Mesenchymal stem cell (in vitro differentiated cells and primary cell): ENCODE results near the gene RTRAF.

Source experiments
- DNase-seq: peaks from one replicate; pipeline ENCODE4 v3.0.0-alpha.2; 2013
- H2AFZ ChIP-seq: one replicate; pipeline ENCODE4 v1.6.1; 2013; ENCODE audit warnings: low read depth, mild to moderate bottlenecking, control low read depth, inconsistent platforms, low read length, moderate library complexity
- H2AK5ac ChIP-seq: 2 replicates; pipeline ENCODE4 v1.6.1; 2013; ENCODE audit warnings: low read length, moderate library complexity, mild to moderate bottlenecking, inconsistent platforms; ENCODE audit not compliant: severe bottlenecking
- H2BK120ac ChIP-seq: one replicate; pipeline ENCODE4 v1.6.1; 2013; ENCODE audit warnings: low read depth, mild to moderate bottlenecking, inconsistent platforms, low read length, moderate library complexity
- H2BK12ac ChIP-seq, 2 experiments: one replicate each; pipeline ENCODE4 v1.6.1; 2013; ENCODE audit warnings: inconsistent platforms in 2 of 2, low read length in 2 of 2, mild to moderate bottlenecking in 2 of 2, moderate library complexity in 2 of 2, control low read depth in 1 of 2
- H2BK15ac ChIP-seq: one replicate; pipeline ENCODE4 v1.6.1; 2013; ENCODE audit warnings: mild to moderate bottlenecking, low read depth, inconsistent platforms; ENCODE audit not compliant: poor library complexity, severe bottlenecking
- H2BK5ac ChIP-seq: 2 replicates; pipeline ENCODE4 v1.6.1; 2013; ENCODE audit warnings: low read depth, mild to moderate bottlenecking, low read length, control low read depth, inconsistent platforms; ENCODE audit not compliant: poor library complexity, severe bottlenecking
- H3K14ac ChIP-seq, 2 experiments: one replicate each; pipeline ENCODE4 v1.6.1; 2013; ENCODE audit warnings: inconsistent platforms in 2 of 2, low read length in 2 of 2, control low read depth in 1 of 2, mild to moderate bottlenecking in 1 of 2, moderate library complexity in 1 of 2
- H3K18ac ChIP-seq, 2 experiments: one replicate each; pipeline ENCODE4 v1.6.1; 2013; ENCODE audit warnings: inconsistent platforms in 2 of 2, low read length in 2 of 2, control low read depth in 1 of 2, low read depth in 1 of 2, mild to moderate bottlenecking in 1 of 2
- H3K23ac ChIP-seq, 2 experiments: one replicate each; pipeline ENCODE4 v1.6.1; 2013; ENCODE audit warnings: inconsistent platforms in 2 of 2, low read length in 2 of 2, mild to moderate bottlenecking in 2 of 2, moderate library complexity in 2 of 2, control low read depth in 1 of 2
- H3K27ac ChIP-seq: 2 replicates; pipeline ENCODE4 v1.5.1; 2013; ENCODE audit warnings: mild to moderate bottlenecking, moderate library complexity, low read length, control low read depth, inconsistent platforms; ENCODE audit not compliant: poor library complexity, severe bottlenecking
- H3K27me3 ChIP-seq, 2 experiments: 2 replicates each; pipeline versions ENCODE4 v1.6.1 to v1.7.0; 2013; ENCODE audit warnings: low read length in 2 of 2, mild to moderate bottlenecking in 2 of 2, moderate library complexity in 2 of 2, control low read depth in 1 of 2, inconsistent platforms in 1 of 2; ENCODE audit not compliant: control insufficient read depth in 1 of 2, insufficient read depth in 1 of 2
- H3K36me3 ChIP-seq, 2 experiments: 2 replicates each; pipeline versions ENCODE4 v1.6.1 to v1.7.0; 2013; ENCODE audit warnings: low read length in 2 of 2, control low read depth in 1 of 2, inconsistent platforms in 1 of 2, low read depth in 1 of 2, mild to moderate bottlenecking in 1 of 2; ENCODE audit not compliant: insufficient read depth in 2 of 2, control insufficient read depth in 1 of 2
- H3K4ac ChIP-seq, 2 experiments: one replicate each; pipeline ENCODE4 v1.6.1; 2013; ENCODE audit warnings: inconsistent platforms in 2 of 2, low read length in 2 of 2, mild to moderate bottlenecking in 2 of 2, moderate library complexity in 2 of 2, control low read depth in 1 of 2, low read depth in 1 of 2
- H3K4me1 ChIP-seq: 2 replicates; pipeline ENCODE4 v1.6.1; 2013; ENCODE audit warnings: low read depth, low read length, control low read depth; ENCODE audit not compliant: control insufficient read depth, insufficient read depth
- H3K4me2 ChIP-seq: 2 replicates; pipeline ENCODE4 v1.6.1; 2013; ENCODE audit warnings: low read length, mild to moderate bottlenecking, inconsistent platforms; ENCODE audit not compliant: poor library complexity, severe bottlenecking
- H3K4me3 ChIP-seq, 2 experiments: 2 replicates each; pipeline versions ENCODE4 v1.5.1 to v1.7.0; 2013; ENCODE audit warnings: low read length in 2 of 2, mild to moderate bottlenecking in 2 of 2, control low read depth in 1 of 2, low read depth in 1 of 2; ENCODE audit not compliant: insufficient read depth in 1 of 2
- H3K79me1 ChIP-seq: replicated peaks from 2 replicates; pipeline ENCODE4 v1.6.1; 2013; ENCODE audit warnings: mild to moderate bottlenecking, control low read depth, low read length, inconsistent platforms; ENCODE audit not compliant: poor library complexity, severe bottlenecking
- H3K9ac ChIP-seq: 2 replicates; pipeline ENCODE4 v1.7.0; 2013; ENCODE audit warnings: mild to moderate bottlenecking, low read length, moderate library complexity
- H3K9me3 ChIP-seq: 2 replicates; pipeline ENCODE4 v1.7.0; 2013; ENCODE audit warnings: mild to moderate bottlenecking, low read length; ENCODE audit not compliant: control insufficient read depth
- H4K8ac ChIP-seq: one replicate; pipeline ENCODE4 v1.6.1; 2013; ENCODE audit warnings: inconsistent platforms, mild to moderate bottlenecking, low read length, moderate library complexity
- H4K91ac ChIP-seq: one replicate; pipeline ENCODE4 v1.6.1; 2013; ENCODE audit warnings: mild to moderate bottlenecking, low read length, inconsistent platforms
- WGBS: methylation state at CpG from one replicate; pipeline ENCODE4 v1.1.7; 2013; ENCODE audit warnings: mixed read lengths; 5-methylcytosine and 5-hydroxymethylcytosine counted together

The RTRAF gene

DNA sequence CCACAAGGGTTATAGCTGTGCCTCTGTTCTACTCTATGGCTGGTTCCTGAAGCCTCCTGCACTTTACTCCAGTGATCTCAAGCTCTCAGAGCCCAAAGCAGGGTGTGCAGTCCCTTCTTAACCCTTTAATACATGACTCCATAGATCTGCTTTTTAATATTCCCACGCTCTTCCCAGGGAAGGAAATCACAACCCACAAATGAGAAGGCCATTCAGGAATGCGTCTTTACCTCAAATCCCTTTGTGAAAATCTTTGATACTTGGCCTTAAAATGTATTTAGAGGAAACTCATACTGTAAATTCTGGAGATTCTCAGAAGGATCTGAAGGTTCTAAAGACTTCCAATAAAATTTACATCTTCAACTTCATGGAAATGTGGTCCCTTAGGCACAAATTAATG, 62.5 kb downstream of the RTRAF start:
- Histone ChIP-seq H2AK5ac (no peak overlapping the region), H3K27me3 (peaks cover 0 to 49% of the 10 kb centered on the region in 2 experiments), H4K8ac (no peak overlapping the region), H2BK120ac (no peak overlapping the region), H4K91ac (no peak overlapping the region), H3K14ac (no peak overlapping the region), H3K9me3 (no peaks in the 10 kb centered on the region), H3K4ac (no peak overlapping the region), H2AFZ (no peak overlapping the region), H3K4me3 (peak overlapping the region in 1 of 2 experiments; percentile 40), H3K27ac (no peak overlapping the region), H2BK12ac (no peak overlapping the region), H2BK5ac (no peak overlapping the region), H3K18ac (peak overlapping the region in 1 of 2 experiments; percentile 78), H3K23ac (no peak overlapping the region), H3K79me1 (no peaks in the 10 kb centered on the region), H2BK15ac (no peak overlapping the region), H3K4me1 (peaks cover 8% of the 10 kb centered on the region), H3K36me3 (peaks cover 0 to 12% of the 10 kb centered on the region in 2 experiments), H3K4me2 (no peak overlapping the region), H3K9ac (peak overlapping the region; percentile 51)
- DNase-seq = peak; percentile 80
- 71% methylated on average over 1 of the region's 2 CpGs for WGBS

DNA sequence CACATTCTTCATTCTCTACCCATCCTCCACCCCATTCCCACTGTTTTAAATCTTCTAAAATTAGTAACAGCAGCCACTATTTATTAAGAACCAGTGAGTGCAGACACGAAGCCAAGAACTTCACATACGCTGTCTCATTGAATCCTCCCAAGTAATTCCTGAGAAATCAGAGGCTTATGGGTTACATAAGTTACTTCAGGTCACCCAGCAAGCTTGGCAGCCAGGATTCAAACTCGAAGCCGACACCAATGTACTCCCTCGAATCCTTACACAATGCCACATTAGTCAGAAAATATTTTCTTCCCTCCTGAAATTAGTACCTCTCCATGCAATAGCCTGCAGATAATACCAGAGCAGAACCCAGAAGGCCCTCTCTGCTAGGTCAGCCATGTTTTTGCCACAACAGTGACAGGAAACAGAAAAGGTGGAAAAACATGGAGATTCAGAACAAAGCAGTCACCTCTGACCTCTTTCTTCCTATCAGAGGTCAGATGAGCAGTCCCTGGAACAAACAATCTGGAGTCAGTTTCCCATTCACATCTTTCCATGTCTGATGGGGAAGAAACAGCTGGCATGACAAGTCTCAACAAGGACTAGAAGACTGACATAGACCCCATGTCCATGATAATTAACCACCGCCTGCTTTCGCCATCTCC, 63.1 kb downstream of the RTRAF start:
- Histone ChIP-seq H3K27ac (no peak overlapping the region), H3K4me3 (peak overlapping the region in 1 of 2 experiments; percentile 40), H2AFZ (no peak overlapping the region), H3K14ac (no peak overlapping the region), H3K18ac (peak overlapping the region in 1 of 2 experiments; percentile 68), H2BK5ac (no peak overlapping the region), H2BK12ac (peak overlapping the region in 1 of 2 experiments; percentile 29), H3K4me1 (peaks cover 8% of the 10 kb centered on the region), H3K23ac (no peak overlapping the region), H3K9ac (peak overlapping the region; percentile 51), H3K36me3 (peaks cover 0 to 10% of the 10 kb centered on the region in 2 experiments), H2BK120ac (no peak overlapping the region), H3K79me1 (no peaks in the 10 kb centered on the region), H4K91ac (peak overlapping the region; percentile 20), H3K9me3 (no peaks in the 10 kb centered on the region), H3K4ac (peak overlapping the region in 1 of 2 experiments; percentile 47), H2AK5ac (no peak overlapping the region), H3K27me3 (peaks cover 0 to 49% of the 10 kb centered on the region in 2 experiments), H3K4me2 (no peak overlapping the region), H2BK15ac (no peak overlapping the region), H4K8ac (no peak overlapping the region)
- WGBS = 72% methylated on average over 7 of the region's 7 CpGs
- DNase-seq = peak; percentile 77

DNA sequence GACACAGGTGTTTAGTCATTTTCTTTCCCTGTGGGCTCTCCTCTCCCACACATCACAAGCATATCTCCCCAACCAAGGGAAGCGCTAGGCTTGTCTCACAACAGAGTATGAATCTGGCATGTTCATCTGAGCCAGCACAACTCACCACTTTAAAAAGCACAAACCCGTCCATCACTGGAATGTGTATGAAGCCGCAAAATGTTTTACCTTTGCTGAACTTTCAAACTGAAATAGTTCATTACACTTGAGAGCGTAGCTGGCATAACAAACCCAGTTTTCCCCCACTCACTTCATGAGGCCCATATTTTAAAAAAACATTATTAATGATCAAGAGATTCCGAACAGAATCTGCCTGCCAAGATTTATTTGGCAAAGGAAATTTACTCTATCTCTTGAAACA, 63.7 kb downstream of the RTRAF start:
- Histone ChIP-seq H3K23ac (no peak overlapping the region), H3K27me3 (peaks cover 0 to 49% of the 10 kb centered on the region in 2 experiments)
- 97% methylated on average over 5 of the region's 5 CpGs for WGBS

DNA sequence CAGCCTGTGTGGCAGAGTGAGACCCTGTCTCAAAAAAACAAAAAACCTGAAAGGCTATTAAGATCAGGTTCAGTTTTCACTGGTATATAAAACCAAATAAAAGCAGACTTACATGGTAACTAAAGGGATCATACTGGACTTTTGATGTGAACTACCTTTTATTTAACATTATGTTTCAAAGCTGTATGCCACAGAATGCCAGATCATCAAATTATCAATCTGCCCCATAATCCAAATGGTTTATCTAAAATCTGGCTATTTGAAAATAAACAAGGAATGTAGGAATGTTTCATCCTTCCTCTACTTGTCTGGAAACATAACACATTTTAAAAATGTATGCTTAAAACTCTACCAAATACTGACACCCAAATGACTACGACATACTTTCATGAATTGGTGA, 65.3 kb downstream of the RTRAF start:
- no peak overlapping the region for H3K27ac ChIP-seq
- H4K8ac ChIP-seq = no peak overlapping the region
- H3K9ac ChIP-seq = no peak overlapping the region
- H3K23ac ChIP-seq = no peak overlapping the region
- DNase-seq = no peak
- no peaks in the 10 kb centered on the region for H3K79me1 ChIP-seq
- H2BK12ac ChIP-seq = no peak overlapping the region
- peaks cover 3% of the 10 kb centered on the region for H3K4me1 ChIP-seq
- peaks cover 0 to 15% of the 10 kb centered on the region in 2 experiments for H3K36me3 ChIP-seq
- H3K9me3 ChIP-seq = no peaks in the 10 kb centered on the region
- no peak overlapping the region for H3K14ac ChIP-seq
- H2AFZ ChIP-seq = no peak overlapping the region
- no peak overlapping the region for H3K4me2 ChIP-seq
- no peak overlapping the region for H2AK5ac ChIP-seq
- no peak overlapping the region for H2BK15ac ChIP-seq
- H2BK120ac ChIP-seq = no peak overlapping the region
- no peak overlapping the region for H3K4ac ChIP-seq
- 50% methylated on average over 1 of the region's 1 CpG for WGBS
- no peak overlapping the region for H3K18ac ChIP-seq
- no peak overlapping the region for H2BK5ac ChIP-seq
- no peak overlapping the region for H4K91ac ChIP-seq
- no peak overlapping the region for H3K4me3 ChIP-seq
- peaks cover 0 to 48% of the 10 kb centered on the region in 2 experiments for H3K27me3 ChIP-seq

More for the DNA sequence above, 63.7 kb downstream of the RTRAF start:
- Histone ChIP-seq H3K18ac (no peak overlapping the region), H2BK15ac (peak overlapping the region; percentile 23), H3K4me1 (peaks cover 8% of the 10 kb centered on the region), H2BK12ac (peak overlapping the region in 1 of 2 experiments; percentile 29), H3K4me3 (peak overlapping the region in 1 of 2 experiments; percentile 27), H3K9ac (peak overlapping the region; percentile 51), H3K4ac (no peak overlapping the region), H3K14ac (no peak overlapping the region), H4K8ac (no peak overlapping the region), H2BK120ac (no peak overlapping the region), H3K79me1 (no peaks in the 10 kb centered on the region), H2BK5ac (no peak overlapping the region), H3K36me3 (peaks cover 0 to 8% of the 10 kb centered on the region in 2 experiments), H2AK5ac (no peak overlapping the region), H3K9me3 (no peaks in the 10 kb centered on the region), H3K4me2 (no peak overlapping the region), H2AFZ (no peak overlapping the region), H3K27ac (no peak overlapping the region), H4K91ac (peak overlapping the region; percentile 1)
- no peak for DNase-seq
